Endothelial cell of umbilical vein (primary cell): ENCODE data around the gene CYSLTR2.

Source experiments
- EZH2 ChIP-seq: IDR thresholded peaks from 2 replicates; pipeline ENCODE4 v1.6.1; 2012; ENCODE audit warnings: borderline replicate concordance, low read depth, mild to moderate bottlenecking, moderate library complexity, low read length, inconsistent platforms; ENCODE audit not compliant: severe bottlenecking
- FOS ChIP-seq: IDR thresholded peaks from 2 replicates; pipeline ENCODE4 v1.6.1; 2011; ENCODE audit warnings: mild to moderate bottlenecking, low read length, moderate library complexity, borderline replicate concordance; ENCODE audit not compliant: insufficient read depth
- GATA2 ChIP-seq: IDR thresholded peaks from 2 replicates; pipeline ENCODE4 v1.7.0; 2011; ENCODE audit warnings: low read depth, mild to moderate bottlenecking, moderate library complexity, mixed read lengths, low read length; ENCODE audit not compliant: insufficient read length, insufficient read depth
- JUN ChIP-seq: IDR thresholded peaks from 2 replicates; pipeline ENCODE4 v1.6.1; 2011; ENCODE audit warnings: borderline replicate concordance, low read depth; ENCODE audit not compliant: insufficient read length, insufficient read depth
- MAX ChIP-seq: IDR thresholded peaks from 2 replicates; pipeline ENCODE4 v1.6.1; 2011; ENCODE audit not compliant: insufficient read depth, insufficient read length
- MYC ChIP-seq: IDR thresholded peaks from one replicate; pipeline ENCODE4 v1.6.1; 2011; ENCODE audit warnings: mild to moderate bottlenecking, low read depth, low read length
- POLR2A ChIP-seq: IDR thresholded peaks from 2 replicates; pipeline ENCODE4 v1.6.1; 2012; ENCODE audit warnings: low read depth, mild to moderate bottlenecking, control low read depth, low read length
- POLR2AphosphoS5 ChIP-seq: IDR thresholded peaks from 2 replicates; pipeline ENCODE4 v1.6.1; 2012; ENCODE audit warnings: low read depth, mild to moderate bottlenecking, control low read depth, low read length, moderate library complexity; ENCODE audit not compliant: insufficient read depth
- TF ChIP-seq, protein P1 (sequence below), 2 donors: IDR thresholded peaks; 1 replicate in 1 of 2; 2 replicates in 1 of 2; pipeline ENCODE4 v1.5.1; 2011; ENCODE audit warnings: low read length in 2 of 2, mild to moderate bottlenecking in 2 of 2, moderate library complexity in 2 of 2, control low read depth in 1 of 2, inconsistent platforms in 1 of 2, low read depth in 1 of 2; ENCODE audit not compliant: insufficient read depth in 1 of 2; ENCODE audit errors: extremely low read depth in 1 of 2

GRCh38 chr13:48731957-48732569 is 78.3 kb downstream of the CYSLTR2 start:
- TF ChIP-seq, protein P1, sequence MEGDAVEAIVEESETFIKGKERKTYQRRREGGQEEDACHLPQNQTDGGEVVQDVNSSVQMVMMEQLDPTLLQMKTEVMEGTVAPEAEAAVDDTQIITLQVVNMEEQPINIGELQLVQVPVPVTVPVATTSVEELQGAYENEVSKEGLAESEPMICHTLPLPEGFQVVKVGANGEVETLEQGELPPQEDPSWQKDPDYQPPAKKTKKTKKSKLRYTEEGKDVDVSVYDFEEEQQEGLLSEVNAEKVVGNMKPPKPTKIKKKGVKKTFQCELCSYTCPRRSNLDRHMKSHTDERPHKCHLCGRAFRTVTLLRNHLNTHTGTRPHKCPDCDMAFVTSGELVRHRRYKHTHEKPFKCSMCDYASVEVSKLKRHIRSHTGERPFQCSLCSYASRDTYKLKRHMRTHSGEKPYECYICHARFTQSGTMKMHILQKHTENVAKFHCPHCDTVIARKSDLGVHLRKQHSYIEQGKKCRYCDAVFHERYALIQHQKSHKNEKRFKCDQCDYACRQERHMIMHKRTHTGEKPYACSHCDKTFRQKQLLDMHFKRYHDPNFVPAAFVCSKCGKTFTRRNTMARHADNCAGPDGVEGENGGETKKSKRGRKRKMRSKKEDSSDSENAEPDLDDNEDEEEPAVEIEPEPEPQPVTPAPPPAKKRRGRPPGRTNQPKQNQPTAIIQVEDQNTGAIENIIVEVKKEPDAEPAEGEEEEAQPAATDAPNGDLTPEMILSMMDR (IDR thresholded peaks at IDR 0.05; ENCODE audit: extremely low read depth in 1 of 2, insufficient read depth in 1 of 2, low read depth in 1 of 2, low read length in 2 of 2): peak; percentile 76 to 91
- TF ChIP-seq POLR2A: no peak
- no peak for TF ChIP-seq MAX
- TF ChIP-seq EZH2: no peak
- no peak for TF ChIP-seq POLR2AphosphoS5
- TF ChIP-seq GATA2: no peak
- no peak for TF ChIP-seq FOS
- TF ChIP-seq MYC: no peak
- no peak for TF ChIP-seq JUN
